Sigmoid colon (tissue), 7 donors: Measurements from ENCODE around the gene HTT-AS. TPM values are rescaled to one million over a fixed set of nuclear protein-coding genes. Genes with fewer than 3 reads are reported as not detected.

Source experiments
- DNase-seq: peaks from one replicate; pipeline ENCODE4 v3.0.0-alpha.2; 2019
- H3K27ac ChIP-seq, 4 donors: fragments of 200-600 bp; sonication (generic); one replicate each; pipeline ENCODE4 v1.5.1; 2016 to 2019; ENCODE audit warnings: mild to moderate bottlenecking in 1 of 4
- H3K27me3 ChIP-seq, 3 donors: fragments of 200-600 bp; sonication (generic); one replicate each; pipeline ENCODE4 v1.5.1; 2019; ENCODE audit warnings: mild to moderate bottlenecking in 1 of 3
- H3K36me3 ChIP-seq, 4 donors: fragments of 200-600 bp; sonication (generic); one replicate each; pipeline ENCODE4 v1.5.1; 2016 to 2019
- H3K4me1 ChIP-seq, 4 donors: fragments of 200-600 bp; sonication (generic); one replicate each; pipeline ENCODE4 v1.5.1; 2017 to 2019
- H3K4me3 ChIP-seq, 4 donors: fragments of 200-600 bp; sonication (generic); one replicate each; pipeline ENCODE4 v1.5.1; 2017 to 2019; ENCODE audit warnings: mild to moderate bottlenecking in 2 of 4, moderate library complexity in 1 of 4
- H3K9me3 ChIP-seq, 4 donors: fragments of 200-600 bp in 3 of 4; sonication (generic) in 3 of 4; one replicate each; pipeline versions ENCODE4 v1.5.1 to v1.6.1; 2013 to 2019
- CTCF ChIP-seq, 4 experiments: fragments of 450-650 bp in 3 of 4; fragments of 200-600 bp in 1 of 4; IDR thresholded peaks; one replicate each; pipeline ENCODE4 v1.5.1; 2016 to 2019; ENCODE audit warnings: antibody characterized with exemption in 4 of 4, mild to moderate bottlenecking in 3 of 4, moderate library complexity in 2 of 4
- EP300 ChIP-seq, 4 donors: sonication (generic); formaldehyde crosslinking; IDR thresholded peaks; one replicate each; pipeline ENCODE4 v1.6.1; 2017; ENCODE audit warnings: antibody characterized with exemption in 4 of 4
- POLR2A ChIP-seq, 2 donors: fragments of 450-650 bp; IDR thresholded peaks; one replicate each; pipeline ENCODE4 v1.6.1; 2016; ENCODE audit warnings: antibody characterized with exemption in 2 of 2, mild to moderate bottlenecking in 2 of 2, moderate library complexity in 2 of 2
- POLR2AphosphoS5 ChIP-seq, 4 donors: sonication (generic); formaldehyde crosslinking; IDR thresholded peaks; one replicate each; pipeline ENCODE4 v1.6.1; 2017; ENCODE audit warnings: antibody characterized with exemption in 4 of 4
- WGBS, 2 donors: extraction: QIAGEN DNeasy Blood & Tissue Kit; methylation state at CpG; one replicate each; pipeline ENCODE4 v1.1.7; 2013; 5-methylcytosine and 5-hydroxymethylcytosine counted together
- intact Hi-C: fragments of 100-400 bp; cut with DNase I; formaldehyde crosslinking; loops from one replicate; pipeline ENCODE4 v1.15.1; 2023
- polyA plus RNA-seq, 3 donors: library from polyadenylated mRNA; stranded (reverse); fragments of 200-250 nt; gene quantifications; one replicate each; pipeline ENCODE4 v1.2.3, GENCODE V29; 2013
- total RNA-seq, 4 donors: library from RNA; depleted of rRNA; stranded (reverse); fragments of >200 nt; gene quantifications; one replicate each; pipeline ENCODE4 v1.1.0, GENCODE V29; 2016
- donor health status: healthy with polysubstance abuse.
- donor health status: Bipolar disorder and iron deficiency.
- donor health status: healthy.

Gene HTT-AS
- total and polyA plus RNA-seq, 7 donors: not detected

GRCh38 chr4:3111461-3111860 is 37.1 kb upstream of the HTT-AS start:
- WGBS, 2 donors: 78 to 82% methylated on average over 5 of the region's 5 CpGs
- no peak for DNase-seq
- intact Hi-C loops: no loop called here

GRCh38 chr4:3108211-3108610 is 33.9 kb upstream of the HTT-AS start:
- DNase-seq: no peak
- intact Hi-C loops: loop anchor here (5.0 kb wide), 1 partner anchor 334 kb away; the partner anchor contains the start of gene HGFAC
- 88 to 94% methylated on average over 3 of the region's 3 CpGs for WGBS, 2 donors
- no peak for TF ChIP-seq POLR2AphosphoS5 (IDR thresholded peaks at IDR 0.05)
- no peak for TF ChIP-seq CTCF (IDR thresholded peaks at IDR 0.05)
- TF ChIP-seq POLR2A (IDR thresholded peaks at IDR 0.05): no peak
- no peak for TF ChIP-seq EP300 (IDR thresholded peaks at IDR 0.05)
- Histone ChIP-seq H3K4me1 (peaks cover 0 to 20% (median 15%) of the 10 kb centered on the region in 4 donors), H3K27ac (peak overlapping the region; percentile 29 to 79 (median 56)), H3K36me3 (peaks cover 0 to 74% (median 9%) of the 10 kb centered on the region in 4 donors), H3K27me3 (no peaks in the 10 kb centered on the region), H3K4me3 (no peak overlapping the region), H3K9me3 (no peaks in the 10 kb centered on the region)

More at GRCh38 chr4:3111461-3111860, 37.1 kb upstream of the HTT-AS start:
- Histone ChIP-seq H3K4me1 (peaks cover 0 to 23% (median 17%) of the 10 kb centered on the region in 4 donors), H3K9me3 (no peaks in the 10 kb centered on the region), H3K4me3 (no peak overlapping the region), H3K27me3 (no peaks in the 10 kb centered on the region), H3K27ac (peak overlapping the region in 2 of 4 donors; percentile 20 to 67), H3K36me3 (peaks cover 7 to 78% (median 13%) of the 10 kb centered on the region in 4 donors)
- TF ChIP-seq POLR2A (IDR thresholded peaks at IDR 0.05) (no peak), POLR2AphosphoS5 (IDR thresholded peaks at IDR 0.05) (no peak), EP300 (IDR thresholded peaks at IDR 0.05) (no peak), CTCF (IDR thresholded peaks at IDR 0.05) (no peak)

GRCh38 chr4:3107691-3108121 is 33.4 kb upstream of the HTT-AS start:
- WGBS, 2 donors: 89 to 90% methylated on average over 6 of the region's 6 CpGs
- peaks cover 0 to 69% (median 9%) of the 10 kb centered on the region in 4 donors for H3K36me3 ChIP-seq

GRCh38 chr4:3107271-3107670 is 32.9 kb upstream of the HTT-AS start:
- H3K4me3 ChIP-seq: no peak overlapping the region
- intact Hi-C loops: loop anchor here (2.0 to 5.0 kb wide), 3 partner anchors 16 to 335 kb away; partner anchors contain the start of gene HGFAC
- H3K36me3 ChIP-seq: peaks cover 0 to 65% (median 9%) of the 10 kb centered on the region in 4 donors
- no peak for TF ChIP-seq POLR2AphosphoS5 (IDR thresholded peaks at IDR 0.05)
- TF ChIP-seq EP300 (IDR thresholded peaks at IDR 0.05): no peak
- TF ChIP-seq POLR2A (IDR thresholded peaks at IDR 0.05): no peak
- no peak for TF ChIP-seq CTCF (IDR thresholded peaks at IDR 0.05)
- no peaks in the 10 kb centered on the region for H3K9me3 ChIP-seq
- H3K4me1 ChIP-seq: peaks cover 0 to 20% (median 15%) of the 10 kb centered on the region in 4 donors
- H3K27me3 ChIP-seq: no peaks in the 10 kb centered on the region
- WGBS, 2 donors: 94 to 95% methylated on average over 5 of the region's 5 CpGs
- peak overlapping the region; percentile 36 to 79 (median 56) for H3K27ac ChIP-seq
- DNase-seq: no peak

More at GRCh38 chr4:3107691-3108121, 33.4 kb upstream of the HTT-AS start:
- intact Hi-C loops: loop anchor here (2.0 to 5.0 kb wide), 3 partner anchors 15 to 335 kb away; partner anchors contain the start of gene HGFAC
- H3K4me1 ChIP-seq: peaks cover 0 to 20% (median 15%) of the 10 kb centered on the region in 4 donors
- H3K27ac ChIP-seq: peak overlapping the region; percentile 29 to 79 (median 56)
- H3K9me3 ChIP-seq: no peaks in the 10 kb centered on the region
- no peaks in the 10 kb centered on the region for H3K27me3 ChIP-seq
- TF ChIP-seq EP300 (IDR thresholded peaks at IDR 0.05) (no peak), POLR2A (IDR thresholded peaks at IDR 0.05) (no peak)
- peak; percentile 83 for DNase-seq
- H3K4me3 ChIP-seq: no peak overlapping the region

- no peaks in the 10 kb centered on the region for H3K9me3 ChIP-seq
- H3K27me3 ChIP-seq: no peaks in the 10 kb centered on the region
- peak overlapping the region; percentile 36 to 79 (median 56) for H3K27ac ChIP-seq
- H3K4me1 ChIP-seq: peaks cover 0 to 20% (median 15%) of the 10 kb centered on the region in 4 donors
- intact Hi-C loops: loop anchor here (1.0 to 5.0 kb wide), 4 partner anchors 16 to 336 kb away; partner anchors contain the start of gene HGFAC
- TF ChIP-seq POLR2AphosphoS5 (IDR thresholded peaks at IDR 0.05) (peak in 2 of 4 donors; percentile 35 to 49), POLR2A (IDR thresholded peaks at IDR 0.05) (no peak), CTCF (IDR thresholded peaks at IDR 0.05) (peak; percentile 86 to 95 (median 93))
- DNase-seq: peak; percentile 94
- H3K4me3 ChIP-seq: no peak overlapping the region
- peaks cover 0 to 58% (median 9%) of the 10 kb centered on the region in 4 donors for H3K36me3 ChIP-seq
- 3 to 5% methylated on average over 7 of the region's 7 CpGs for WGBS, 2 donors
Measured at GRCh38 chr4:3106339-3107186, 32.2 kb upstream of the HTT-AS start.
